K562 (cell line): ENCODE results near the gene IL17RA.

Experiments
- BRCA1 ChIP-seq, 2 experiments: fragments of 450-650 bp in 1 of 2; sonication (generic) in 1 of 2; formaldehyde crosslinking in 1 of 2; IDR thresholded peaks; 2 replicates each; pipeline versions ENCODE4 v1.5.0 to v1.6.1; 2017 to 2020; ENCODE audit warnings: mild to moderate bottlenecking in 1 of 2, missing genetic modification reagents in 1 of 2
- MTF1 ChIP-seq: fragments of 250-450 bp; sonication (Bioruptor Pico); IDR thresholded peaks from 2 replicates; pipeline ENCODE4 v1.9.0; 2021; ENCODE audit warnings: moderate library complexity, mild to moderate bottlenecking, inconsistent platforms, borderline replicate concordance
- NRF1 ChIP-seq, 2 experiments: fragments of 450-650 bp; IDR thresholded peaks in 1 of 2; conservative IDR thresholded peaks in 1 of 2; 2 replicates each; pipeline ENCODE4 v1.6.1; 2014; ENCODE audit warnings: mild to moderate bottlenecking in 2 of 2
- POLR2A ChIP-seq: fragments of 450-650 bp; conservative IDR thresholded peaks from 2 replicates; pipeline ENCODE4 v1.6.1; 2016
- RBFOX2 ChIP-seq: fragments of 200-400 bp; formaldehyde crosslinking; IDR thresholded peaks from 2 replicates; pipeline ENCODE4 v1.6.1; 2017; ENCODE audit warnings: low read depth, mild to moderate bottlenecking, low read length, moderate library complexity
- RBM34 ChIP-seq: fragments of 200-400 bp; formaldehyde crosslinking; IDR thresholded peaks from 2 replicates; pipeline ENCODE4 v1.6.1; 2018; ENCODE audit warnings: low read length, borderline replicate concordance; ENCODE audit not compliant: insufficient read depth
- TRIM24 ChIP-seq, 2 experiments: fragments of 450-650 bp; IDR thresholded peaks; 2 replicates each; pipeline ENCODE4 v1.6.1; 2016
- ZNF444 ChIP-seq: fragments of 250-450 bp; sonication (Bioruptor Pico); IDR thresholded peaks from 2 replicates; pipeline ENCODE4 v1.4.0; 2020; ENCODE audit warnings: mild to moderate bottlenecking, moderate library complexity
- ZNF785 ChIP-seq: fragments of 250-450 bp; sonication (Bioruptor Pico); IDR thresholded peaks from 2 replicates; pipeline ENCODE4 v1.4.0; 2020; ENCODE audit warnings: mild to moderate bottlenecking
- TF ChIP-seq, protein P1 (sequence below): sonication (generic); formaldehyde crosslinking; IDR thresholded peaks from 2 replicates; pipeline ENCODE4 v1.8.0; 2022; ENCODE audit warnings: mild to moderate bottlenecking, missing genetic modification reagents
- TF ChIP-seq, protein P2 (sequence below), 2 experiments: fragments of 450-650 bp; IDR thresholded peaks; 2 replicates each; pipeline ENCODE4 v1.6.1; 2016; ENCODE audit warnings: mild to moderate bottlenecking in 2 of 2, borderline replicate concordance in 1 of 2, low read depth in 1 of 2, moderate library complexity in 1 of 2
- TF ChIP-seq, protein P3 (sequence below): fragments of 150-350 bp; IDR thresholded peaks from 2 replicates; pipeline ENCODE4 v1.6.1; 2014; ENCODE audit warnings: low read depth, mild to moderate bottlenecking, low read length, borderline replicate concordance
- TF ChIP-seq, protein P4 (sequence below), 3 experiments: IDR thresholded peaks in 2 of 3; conservative IDR thresholded peaks in 1 of 3; 2 replicates each; pipeline ENCODE4 v1.5.1; 2011 to 2012; ENCODE audit warnings: low read length in 3 of 3, mild to moderate bottlenecking in 3 of 3, control low read depth in 2 of 3, improper control_type of control experiment in 1 of 3, inconsistent platforms in 1 of 3, low read depth in 1 of 3, mixed read lengths in 1 of 3, moderate library complexity in 1 of 3; ENCODE audit not compliant: insufficient read depth in 2 of 3
- TF ChIP-seq, protein P5 (sequence below): fragments of 450-650 bp; formaldehyde crosslinking; IDR thresholded peaks from 2 replicates; pipeline ENCODE4 v1.4.0; 2022; ENCODE audit warnings: missing genetic modification characterization

DNA sequence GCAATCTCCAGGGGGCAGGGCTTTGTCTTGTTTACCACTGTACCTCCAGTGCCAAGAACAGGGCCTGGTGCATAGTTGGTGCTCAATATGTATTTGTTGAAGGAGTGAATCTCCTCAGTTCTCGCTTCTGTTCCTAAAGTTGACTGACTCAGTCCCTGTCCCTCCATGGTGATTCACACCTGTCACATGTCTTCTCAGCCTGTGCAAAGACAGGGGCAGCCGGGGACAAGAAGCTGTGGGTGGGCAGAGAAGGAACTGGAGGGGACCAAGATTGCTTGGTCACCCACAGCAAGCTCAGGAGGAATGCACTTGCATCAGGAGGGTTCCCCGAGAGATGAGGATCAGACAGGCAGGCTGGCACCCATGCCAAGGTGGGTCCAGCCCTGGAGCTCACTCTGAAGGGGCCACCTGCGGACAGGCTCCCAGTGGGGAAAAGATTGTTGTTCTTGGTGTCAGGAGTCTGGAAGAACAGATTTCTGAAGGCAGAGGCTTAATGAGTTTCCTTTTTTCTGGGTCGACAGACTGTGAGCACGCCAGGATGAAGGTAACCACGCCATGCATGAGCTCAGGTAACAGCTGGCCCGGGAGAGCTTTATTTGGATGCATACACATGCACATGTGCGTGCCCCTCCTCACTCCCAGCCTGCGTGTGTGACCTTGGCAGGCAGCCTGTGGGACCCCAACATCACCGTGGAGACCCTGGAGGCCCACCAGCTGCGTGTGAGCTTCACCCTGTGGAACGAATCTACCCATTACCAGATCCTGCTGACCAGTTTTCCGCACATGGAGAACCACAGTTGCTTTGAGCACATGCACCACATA lies 16.9 kb downstream of the IL17RA start:
- TF ChIP-seq TRIM24 (IDR thresholded peaks at IDR 0.05) (no peak), RBFOX2 (no peak), BRCA1 (IDR thresholded peaks at IDR 0.05) (no peak), BRCA1 (CRISPR knock-in tag; IDR thresholded peaks at IDR 0.05) (no peak), ZNF444 (CRISPR knock-in tag) (no peak), RBM34 (no peak), POLR2A (no peak), ZNF785 (CRISPR knock-in tag) (no peak), MTF1 (CRISPR knock-in tag) (no peak), NRF1 (conservative IDR thresholded peaks at IDR 0.05 in 1 of 2, IDR thresholded peaks at IDR 0.05 in 1 of 2) (no peak)
- TF ChIP-seq, protein P1, sequence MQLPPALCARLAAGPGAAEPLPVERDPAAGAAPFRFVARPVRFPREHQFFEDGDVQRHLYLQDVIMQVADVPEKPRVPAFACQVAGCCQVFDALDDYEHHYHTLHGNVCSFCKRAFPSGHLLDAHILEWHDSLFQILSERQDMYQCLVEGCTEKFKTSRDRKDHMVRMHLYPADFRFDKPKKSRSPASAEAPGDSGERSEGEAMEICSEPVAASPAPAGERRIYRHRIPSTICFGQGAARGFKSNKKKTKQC (CRISPR knock-in tag), result no peak
- TF ChIP-seq, protein P2, sequence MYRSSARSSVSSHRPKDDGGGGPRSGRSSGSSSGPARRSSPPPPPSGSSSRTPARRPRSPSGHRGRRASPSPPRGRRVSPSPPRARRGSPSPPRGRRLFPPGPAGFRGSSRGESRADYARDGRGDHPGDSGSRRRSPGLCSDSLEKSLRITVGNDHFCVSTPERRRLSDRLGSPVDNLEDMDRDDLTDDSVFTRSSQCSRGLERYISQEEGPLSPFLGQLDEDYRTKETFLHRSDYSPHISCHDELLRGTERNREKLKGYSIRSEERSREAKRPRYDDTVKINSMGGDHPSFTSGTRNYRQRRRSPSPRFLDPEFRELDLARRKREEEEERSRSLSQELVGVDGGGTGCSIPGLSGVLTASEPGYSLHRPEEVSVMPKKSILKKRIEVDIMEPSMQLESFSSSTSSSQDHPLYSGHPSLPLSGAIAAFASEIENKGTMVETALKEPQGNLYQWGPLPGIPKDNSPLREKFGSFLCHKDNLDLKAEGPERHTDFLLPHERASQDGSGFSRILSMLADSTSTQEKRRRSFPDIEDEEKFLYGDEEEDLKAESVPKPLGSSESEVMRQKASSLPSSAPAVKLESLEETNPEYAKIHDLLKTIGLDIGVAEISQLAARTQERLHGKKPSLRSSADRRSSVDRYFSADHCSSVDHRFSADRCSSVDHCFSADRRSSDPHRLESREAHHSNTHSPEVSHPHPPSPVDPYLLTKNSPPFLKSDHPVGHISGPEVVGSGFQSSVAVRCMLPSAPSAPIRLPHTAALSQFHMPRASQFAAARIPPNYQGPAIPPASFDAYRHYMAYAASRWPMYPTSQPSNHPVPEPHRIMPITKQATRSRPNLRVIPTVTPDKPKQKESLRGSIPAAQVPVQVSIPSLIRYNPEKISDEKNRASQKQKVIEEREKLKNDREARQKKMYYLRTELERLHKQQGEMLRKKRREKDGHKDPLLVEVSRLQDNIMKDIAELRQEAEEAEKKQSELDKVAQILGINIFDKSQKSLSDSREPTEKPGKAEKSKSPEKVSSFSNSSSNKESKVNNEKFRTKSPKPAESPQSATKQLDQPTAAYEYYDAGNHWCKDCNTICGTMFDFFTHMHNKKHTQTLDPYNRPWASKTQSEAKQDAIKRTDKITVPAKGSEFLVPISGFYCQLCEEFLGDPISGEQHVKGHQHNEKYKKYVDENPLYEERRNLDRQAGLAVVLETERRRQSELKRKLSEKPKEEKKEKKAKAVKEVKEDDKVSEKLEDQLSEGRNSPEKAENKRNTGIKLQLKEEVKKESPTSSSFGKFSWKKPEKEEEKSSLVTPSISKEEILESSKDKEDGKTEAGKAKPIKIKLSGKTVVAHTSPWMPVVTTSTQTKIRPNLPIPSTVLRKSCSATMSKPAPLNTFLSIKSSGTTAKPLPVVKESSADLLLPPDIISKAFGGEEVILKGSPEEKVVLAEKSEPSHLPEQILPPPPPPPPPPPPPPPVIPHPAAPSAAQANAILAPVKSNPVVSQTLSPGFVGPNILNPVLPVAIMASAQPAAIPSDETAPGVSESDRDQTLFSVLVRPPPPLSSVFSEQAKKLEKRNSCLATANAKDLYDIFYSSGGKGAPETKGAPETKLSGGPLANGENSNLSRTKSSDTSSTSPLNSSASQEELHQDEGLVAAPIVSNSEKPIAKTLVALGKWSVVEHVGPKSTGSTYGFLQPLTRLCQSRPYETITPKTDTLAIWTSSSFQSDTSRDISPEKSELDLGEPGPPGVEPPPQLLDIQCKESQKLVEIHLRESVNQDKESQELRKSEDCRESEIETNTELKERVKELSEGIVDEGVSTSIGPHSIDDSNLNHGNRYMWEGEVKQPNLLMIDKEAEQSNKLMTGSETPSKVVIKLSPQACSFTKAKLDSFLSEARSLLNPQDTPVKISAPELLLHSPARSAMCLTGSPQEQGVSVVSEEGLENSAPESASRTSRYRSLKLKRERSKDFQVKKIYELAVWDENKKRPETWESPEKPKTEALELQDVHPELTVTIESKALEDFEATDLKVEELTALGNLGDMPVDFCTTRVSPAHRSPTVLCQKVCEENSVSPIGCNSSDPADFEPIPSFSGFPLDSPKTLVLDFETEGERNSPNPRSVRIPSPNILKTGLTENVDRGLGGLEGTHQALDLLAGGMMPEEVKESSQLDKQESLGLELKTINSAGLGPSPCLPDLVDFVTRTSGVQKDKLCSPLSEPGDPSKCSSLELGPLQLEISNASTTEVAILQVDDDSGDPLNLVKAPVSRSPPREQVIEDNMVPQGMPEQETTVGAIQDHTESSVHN (IDR thresholded peaks at IDR 0.05; ENCODE audit: borderline replicate concordance in 1 of 2, low read depth in 1 of 2), result no peak
- TF ChIP-seq, protein P3, sequence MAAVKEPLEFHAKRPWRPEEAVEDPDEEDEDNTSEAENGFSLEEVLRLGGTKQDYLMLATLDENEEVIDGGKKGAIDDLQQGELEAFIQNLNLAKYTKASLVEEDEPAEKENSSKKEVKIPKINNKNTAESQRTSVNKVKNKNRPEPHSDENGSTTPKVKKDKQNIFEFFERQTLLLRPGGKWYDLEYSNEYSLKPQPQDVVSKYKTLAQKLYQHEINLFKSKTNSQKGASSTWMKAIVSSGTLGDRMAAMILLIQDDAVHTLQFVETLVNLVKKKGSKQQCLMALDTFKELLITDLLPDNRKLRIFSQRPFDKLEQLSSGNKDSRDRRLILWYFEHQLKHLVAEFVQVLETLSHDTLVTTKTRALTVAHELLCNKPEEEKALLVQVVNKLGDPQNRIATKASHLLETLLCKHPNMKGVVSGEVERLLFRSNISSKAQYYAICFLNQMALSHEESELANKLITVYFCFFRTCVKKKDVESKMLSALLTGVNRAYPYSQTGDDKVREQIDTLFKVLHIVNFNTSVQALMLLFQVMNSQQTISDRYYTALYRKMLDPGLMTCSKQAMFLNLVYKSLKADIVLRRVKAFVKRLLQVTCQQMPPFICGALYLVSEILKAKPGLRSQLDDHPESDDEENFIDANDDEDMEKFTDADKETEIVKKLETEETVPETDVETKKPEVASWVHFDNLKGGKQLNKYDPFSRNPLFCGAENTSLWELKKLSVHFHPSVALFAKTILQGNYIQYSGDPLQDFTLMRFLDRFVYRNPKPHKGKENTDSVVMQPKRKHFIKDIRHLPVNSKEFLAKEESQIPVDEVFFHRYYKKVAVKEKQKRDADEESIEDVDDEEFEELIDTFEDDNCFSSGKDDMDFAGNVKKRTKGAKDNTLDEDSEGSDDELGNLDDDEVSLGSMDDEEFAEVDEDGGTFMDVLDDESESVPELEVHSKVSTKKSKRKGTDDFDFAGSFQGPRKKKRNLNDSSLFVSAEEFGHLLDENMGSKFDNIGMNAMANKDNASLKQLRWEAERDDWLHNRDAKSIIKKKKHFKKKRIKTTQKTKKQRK, result no peak
- TF ChIP-seq, protein P4, sequence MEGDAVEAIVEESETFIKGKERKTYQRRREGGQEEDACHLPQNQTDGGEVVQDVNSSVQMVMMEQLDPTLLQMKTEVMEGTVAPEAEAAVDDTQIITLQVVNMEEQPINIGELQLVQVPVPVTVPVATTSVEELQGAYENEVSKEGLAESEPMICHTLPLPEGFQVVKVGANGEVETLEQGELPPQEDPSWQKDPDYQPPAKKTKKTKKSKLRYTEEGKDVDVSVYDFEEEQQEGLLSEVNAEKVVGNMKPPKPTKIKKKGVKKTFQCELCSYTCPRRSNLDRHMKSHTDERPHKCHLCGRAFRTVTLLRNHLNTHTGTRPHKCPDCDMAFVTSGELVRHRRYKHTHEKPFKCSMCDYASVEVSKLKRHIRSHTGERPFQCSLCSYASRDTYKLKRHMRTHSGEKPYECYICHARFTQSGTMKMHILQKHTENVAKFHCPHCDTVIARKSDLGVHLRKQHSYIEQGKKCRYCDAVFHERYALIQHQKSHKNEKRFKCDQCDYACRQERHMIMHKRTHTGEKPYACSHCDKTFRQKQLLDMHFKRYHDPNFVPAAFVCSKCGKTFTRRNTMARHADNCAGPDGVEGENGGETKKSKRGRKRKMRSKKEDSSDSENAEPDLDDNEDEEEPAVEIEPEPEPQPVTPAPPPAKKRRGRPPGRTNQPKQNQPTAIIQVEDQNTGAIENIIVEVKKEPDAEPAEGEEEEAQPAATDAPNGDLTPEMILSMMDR (IDR thresholded peaks at IDR 0.05 in 2 of 3, conservative IDR thresholded peaks at IDR 0.05 in 1 of 3; ENCODE audit: insufficient read depth in 2 of 3, low read depth in 1 of 3, low read length in 3 of 3), result no peak
- TF ChIP-seq, protein P5, sequence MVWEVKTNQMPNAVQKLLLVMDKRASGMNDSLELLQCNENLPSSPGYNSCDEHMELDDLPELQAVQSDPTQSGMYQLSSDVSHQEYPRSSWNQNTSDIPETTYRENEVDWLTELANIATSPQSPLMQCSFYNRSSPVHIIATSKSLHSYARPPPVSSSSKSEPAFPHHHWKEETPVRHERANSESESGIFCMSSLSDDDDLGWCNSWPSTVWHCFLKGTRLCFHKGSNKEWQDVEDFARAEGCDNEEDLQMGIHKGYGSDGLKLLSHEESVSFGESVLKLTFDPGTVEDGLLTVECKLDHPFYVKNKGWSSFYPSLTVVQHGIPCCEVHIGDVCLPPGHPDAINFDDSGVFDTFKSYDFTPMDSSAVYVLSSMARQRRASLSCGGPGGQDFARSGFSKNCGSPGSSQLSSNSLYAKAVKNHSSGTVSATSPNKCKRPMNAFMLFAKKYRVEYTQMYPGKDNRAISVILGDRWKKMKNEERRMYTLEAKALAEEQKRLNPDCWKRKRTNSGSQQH, result no peak
